C4-2B (cell line): Measurements from ENCODE around the gene SPATA24.

Experiments used
- ZFX ChIP-seq: fragments of 450-650 bp; IDR thresholded peaks from 2 replicates; pipeline ENCODE4 v1.6.1; 2017
- TF ChIP-seq, protein P1 (sequence below): fragments of 450-650 bp; conservative IDR thresholded peaks from 2 replicates; pipeline ENCODE4 v1.5.1; 2017; ENCODE audit warnings: mild to moderate bottlenecking

DNA sequence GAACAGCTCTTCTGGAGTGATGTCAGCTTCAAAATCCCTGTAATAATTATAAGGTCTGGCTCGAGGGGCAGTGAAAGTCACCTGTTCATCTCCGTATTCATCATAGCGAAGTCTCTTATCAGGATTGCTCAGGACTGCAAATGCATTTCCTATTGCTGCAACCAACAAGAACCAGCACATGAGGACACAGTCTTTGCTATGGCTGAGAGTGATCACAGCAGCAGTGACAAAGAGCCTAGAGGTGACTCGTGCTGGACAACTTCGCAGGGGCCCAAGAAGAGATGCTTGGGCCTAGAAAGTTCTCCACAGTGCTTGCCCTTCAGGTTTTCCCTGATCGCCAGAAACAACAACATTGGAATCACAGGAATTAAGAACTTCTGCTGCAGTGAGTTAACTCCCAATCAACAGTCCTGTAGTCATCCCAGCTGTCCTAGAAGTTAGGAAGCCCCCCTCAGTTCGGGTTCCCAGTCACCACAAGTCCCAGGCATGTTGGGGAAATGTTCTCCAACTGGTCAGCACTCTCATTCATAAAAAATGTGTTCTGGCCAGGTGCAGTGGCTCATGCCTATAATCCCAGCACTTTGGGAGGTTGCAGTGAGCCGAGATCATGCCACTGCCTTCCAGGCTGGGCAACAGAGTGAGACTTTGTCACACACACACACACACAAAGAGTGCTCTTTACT lies 22.5 kb upstream of the SPATA24 start:
- TF ChIP-seq, protein P1, sequence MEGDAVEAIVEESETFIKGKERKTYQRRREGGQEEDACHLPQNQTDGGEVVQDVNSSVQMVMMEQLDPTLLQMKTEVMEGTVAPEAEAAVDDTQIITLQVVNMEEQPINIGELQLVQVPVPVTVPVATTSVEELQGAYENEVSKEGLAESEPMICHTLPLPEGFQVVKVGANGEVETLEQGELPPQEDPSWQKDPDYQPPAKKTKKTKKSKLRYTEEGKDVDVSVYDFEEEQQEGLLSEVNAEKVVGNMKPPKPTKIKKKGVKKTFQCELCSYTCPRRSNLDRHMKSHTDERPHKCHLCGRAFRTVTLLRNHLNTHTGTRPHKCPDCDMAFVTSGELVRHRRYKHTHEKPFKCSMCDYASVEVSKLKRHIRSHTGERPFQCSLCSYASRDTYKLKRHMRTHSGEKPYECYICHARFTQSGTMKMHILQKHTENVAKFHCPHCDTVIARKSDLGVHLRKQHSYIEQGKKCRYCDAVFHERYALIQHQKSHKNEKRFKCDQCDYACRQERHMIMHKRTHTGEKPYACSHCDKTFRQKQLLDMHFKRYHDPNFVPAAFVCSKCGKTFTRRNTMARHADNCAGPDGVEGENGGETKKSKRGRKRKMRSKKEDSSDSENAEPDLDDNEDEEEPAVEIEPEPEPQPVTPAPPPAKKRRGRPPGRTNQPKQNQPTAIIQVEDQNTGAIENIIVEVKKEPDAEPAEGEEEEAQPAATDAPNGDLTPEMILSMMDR, result no peak
- no peak for TF ChIP-seq ZFX
